ENCODE measurements around the gene MED7.

MED7 gene

DNA sequence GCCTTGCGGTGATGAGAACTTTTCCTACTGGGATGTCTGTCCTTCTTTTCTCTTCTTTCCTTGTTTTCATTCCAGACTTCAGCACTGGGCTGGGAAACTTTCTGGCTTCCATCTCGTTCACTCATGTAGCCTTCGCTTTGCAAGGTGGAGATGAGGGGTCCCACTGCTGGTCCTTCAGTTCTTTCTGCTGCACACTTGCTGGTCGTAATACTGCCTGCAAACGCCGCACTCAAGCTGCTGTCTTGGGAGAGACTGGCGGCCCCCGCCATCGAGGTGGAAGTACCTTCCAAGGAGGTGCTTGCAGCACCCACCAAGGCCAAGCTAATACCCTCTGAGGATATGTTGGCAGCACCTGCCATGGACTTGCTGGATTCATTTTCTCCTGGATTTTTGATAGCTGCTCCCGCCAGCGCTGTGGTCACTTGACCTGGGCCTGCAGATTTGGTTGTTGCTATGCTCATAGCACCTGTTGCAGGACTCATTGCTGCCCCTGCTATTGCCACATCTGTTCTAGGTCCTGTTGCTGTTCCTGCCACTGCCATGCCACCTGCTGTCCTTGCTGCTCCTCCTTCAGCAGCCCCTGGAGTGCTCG is 20.4 kb upstream of the MED7 start:
- DNase-seq (ENCODE audit: low spot score): no peak

DNA sequence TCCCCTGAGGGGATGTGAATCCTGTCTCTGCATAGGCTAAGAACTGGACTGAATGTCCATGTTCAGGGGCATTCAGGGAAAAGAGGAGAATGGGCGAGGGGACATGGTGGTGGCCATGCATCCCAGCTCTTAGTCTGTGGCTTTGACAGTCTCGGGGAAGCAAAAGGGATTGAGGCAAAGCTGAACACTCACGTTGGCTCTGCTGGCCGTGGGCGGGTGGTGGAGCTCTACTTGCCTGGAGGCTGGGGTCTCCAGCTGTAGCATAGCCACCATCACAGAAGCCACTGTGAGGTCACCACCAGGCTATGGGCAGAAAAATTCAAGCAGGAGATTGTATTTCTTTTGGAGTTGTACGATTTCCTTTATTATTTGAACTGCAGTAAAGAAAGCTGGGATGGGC is 19.3 kb upstream of the MED7 start:
- no peak for DNase-seq (ENCODE audit: low spot score)

DNA sequence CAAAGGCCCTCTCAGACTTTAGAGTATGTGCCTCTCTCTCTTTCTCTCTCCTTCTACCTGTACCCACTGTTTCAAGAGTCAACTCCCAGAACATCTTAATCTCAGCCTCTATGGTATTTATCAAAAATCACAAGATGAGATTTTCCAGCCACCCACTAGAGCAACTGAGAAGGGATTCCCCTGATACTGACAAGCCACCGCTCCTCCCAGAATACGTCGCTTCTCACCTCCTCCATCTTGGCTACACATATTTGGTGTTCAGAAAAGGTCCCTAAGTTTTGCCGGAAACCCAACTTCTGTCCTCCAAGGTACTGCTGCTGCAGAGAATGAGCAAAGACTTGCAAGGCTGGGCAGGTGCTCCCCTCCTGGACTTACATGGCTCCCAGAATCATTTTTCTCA is 17.3 kb upstream of the MED7 start:
- peak; percentile 72 for DNase-seq (ENCODE audit: low spot score)

- DNase-seq (ENCODE audit: low spot score): peak; percentile 94
These were observed 16.6 kb upstream of the MED7 start for GRCh38 chr5:157159209-157159751.

- DNase-seq (ENCODE audit: low spot score): peak; percentile 25
These were observed 14.7 kb upstream of the MED7 start for GRCh38 chr5:157157293-157157891.

DNA sequence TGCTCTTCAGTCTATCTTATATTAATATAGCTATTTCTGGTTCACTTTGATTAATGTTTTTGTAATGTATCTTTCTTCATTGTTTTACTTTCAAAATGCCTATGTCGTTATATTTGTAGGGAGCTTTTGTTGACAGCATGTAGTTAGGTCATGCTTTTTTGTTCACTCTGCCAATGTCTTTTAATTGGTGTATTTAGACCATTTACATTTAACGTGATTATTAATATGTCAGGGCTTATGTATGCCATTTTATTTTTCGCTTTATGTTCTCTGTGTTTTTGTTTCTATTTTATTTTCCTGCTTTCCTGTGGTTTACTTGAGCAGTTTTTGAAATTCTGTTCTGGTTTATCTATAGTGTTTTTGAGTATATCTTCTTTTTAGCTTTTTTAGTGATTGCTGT is 12.6 kb upstream of the MED7 start:
- no peak for DNase-seq (ENCODE audit: low spot score)

DNA sequence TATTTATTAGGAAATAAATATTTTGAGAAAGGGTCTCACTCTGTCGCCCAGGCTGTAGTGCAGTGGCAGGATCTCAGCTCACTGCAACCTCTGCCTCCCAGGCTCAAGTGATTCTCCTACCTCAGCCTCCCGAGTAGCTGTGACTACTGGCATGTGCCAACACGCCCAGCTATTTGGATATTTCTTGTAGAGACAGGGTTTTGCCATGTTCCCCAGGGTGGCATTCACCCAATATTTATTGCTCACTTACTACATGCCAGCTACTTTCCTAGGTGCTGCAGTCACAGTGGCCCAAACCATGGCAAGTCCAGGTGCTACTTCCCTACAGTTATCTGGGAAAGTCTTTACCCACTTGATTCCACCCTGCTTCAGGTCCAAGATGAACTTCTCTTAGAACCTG is 8.3 kb upstream of the MED7 start:
- no peak for DNase-seq (ENCODE audit: low spot score)

DNA sequence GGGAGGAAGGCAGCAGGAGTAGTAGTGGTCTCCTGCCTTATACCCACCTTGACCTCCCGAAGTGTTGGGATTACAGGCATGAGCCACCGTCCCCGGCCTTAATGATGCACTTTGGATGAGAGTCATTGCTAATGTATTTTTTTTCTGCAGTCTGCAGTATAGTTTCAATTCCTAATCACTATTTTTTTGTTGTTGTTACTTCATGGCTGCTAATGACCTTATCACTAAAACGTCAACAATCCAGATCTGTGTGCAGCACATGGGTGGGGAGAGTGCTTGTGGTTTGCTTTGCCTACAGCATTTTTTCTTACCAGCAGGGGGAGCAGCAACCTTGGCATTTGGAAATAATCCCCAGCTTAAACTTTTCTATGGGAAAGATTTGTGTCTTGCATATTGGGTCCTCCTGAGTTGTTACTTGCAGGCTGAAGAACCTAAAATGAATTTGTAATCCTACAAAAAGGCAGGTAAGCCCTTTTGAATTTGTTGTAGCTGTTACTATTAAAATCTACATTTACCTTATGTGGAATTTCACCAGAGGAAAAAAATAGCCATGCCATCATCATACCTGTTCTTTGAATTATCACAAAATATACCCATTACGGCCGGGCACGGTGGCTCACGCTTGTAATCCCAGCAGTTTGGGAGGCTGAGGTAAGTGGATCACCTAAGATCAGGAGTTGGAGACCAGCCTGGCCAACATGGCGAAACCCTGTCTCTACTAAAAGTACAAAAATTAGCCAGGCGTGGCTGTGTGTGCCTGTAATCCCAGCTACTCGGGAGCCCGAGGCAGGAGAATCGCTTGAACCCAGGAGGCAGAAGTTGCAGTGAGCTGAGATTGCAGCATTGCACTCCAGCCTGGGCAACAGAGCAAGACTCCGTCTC is 6.3 kb upstream of the MED7 start:
- DNase-seq (ENCODE audit: low spot score): peak; percentile 94

- peak; percentile 42 for DNase-seq (ENCODE audit: low spot score)
These were observed 684 bp upstream of the MED7 start for GRCh38 chr5:157143127-157143971.

- DNase-seq (ENCODE audit: low spot score): no peak
These were observed 5.0 kb downstream of the MED7 start for GRCh38 chr5:157137691-157138090.

DNA sequence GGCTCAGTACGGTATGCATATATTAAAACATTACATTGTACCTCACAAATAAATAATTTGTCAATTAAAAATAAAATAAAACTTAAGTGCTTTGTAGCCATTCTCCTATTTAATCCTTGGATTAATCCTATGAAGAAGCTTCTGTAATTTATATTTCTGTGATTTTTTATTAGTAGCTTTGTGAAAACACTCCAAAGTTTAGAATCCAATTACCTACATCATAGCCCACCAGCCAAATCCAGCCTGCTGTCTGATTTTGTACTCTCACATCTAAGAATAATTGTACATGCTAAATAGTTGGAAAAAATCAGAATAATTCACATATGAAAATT is 10.4 kb downstream of the MED7 start:
- DNase-seq (ENCODE audit: low spot score): no peak

DNA sequence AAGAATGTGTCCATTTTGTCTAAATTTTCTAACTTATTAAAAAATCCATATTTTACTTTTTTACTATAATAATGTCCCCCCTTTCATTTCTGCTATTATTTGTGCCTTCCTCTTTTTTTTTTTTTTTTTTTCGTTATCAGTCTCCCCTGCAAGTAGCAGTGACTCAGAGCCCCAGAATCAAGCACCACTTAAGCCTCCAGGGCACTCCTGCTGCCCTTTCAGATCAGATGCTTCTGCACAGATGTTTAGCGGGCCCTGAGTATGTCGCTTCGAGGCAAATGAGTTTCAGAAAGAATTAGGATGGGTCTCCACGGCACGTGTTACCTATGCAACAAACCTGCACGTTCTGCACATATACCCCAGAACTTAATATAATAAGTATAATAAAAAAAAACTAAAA is 11.7 kb downstream of the MED7 start:
- DNase-seq (ENCODE audit: low spot score): no peak

GRCh38 chr5:157121709-157122108 is 21.0 kb downstream of the MED7 start:
- DNase-seq (ENCODE audit: low spot score): no peak

DNA sequence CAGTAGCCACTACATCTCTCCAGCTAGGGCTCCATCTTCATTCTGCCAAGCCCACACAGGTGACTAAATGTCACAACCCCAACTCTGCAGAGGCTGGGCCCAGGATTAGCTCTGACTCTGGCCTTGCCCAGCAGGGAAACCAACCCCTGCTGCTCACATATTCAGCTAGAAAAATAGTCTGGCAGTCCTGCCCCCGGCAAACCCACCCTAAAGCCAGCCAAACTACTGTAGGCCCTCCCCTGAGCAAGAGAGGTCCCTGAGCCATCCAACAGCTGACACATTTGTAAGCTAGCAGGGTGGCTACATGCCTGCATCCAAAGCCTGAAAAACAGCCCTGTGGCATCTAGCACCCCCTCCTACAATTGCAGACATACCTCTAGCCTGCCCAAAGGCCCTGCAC is 22.6 kb downstream of the MED7 start:
- no peak for DNase-seq (ENCODE audit: low spot score)

DNA sequence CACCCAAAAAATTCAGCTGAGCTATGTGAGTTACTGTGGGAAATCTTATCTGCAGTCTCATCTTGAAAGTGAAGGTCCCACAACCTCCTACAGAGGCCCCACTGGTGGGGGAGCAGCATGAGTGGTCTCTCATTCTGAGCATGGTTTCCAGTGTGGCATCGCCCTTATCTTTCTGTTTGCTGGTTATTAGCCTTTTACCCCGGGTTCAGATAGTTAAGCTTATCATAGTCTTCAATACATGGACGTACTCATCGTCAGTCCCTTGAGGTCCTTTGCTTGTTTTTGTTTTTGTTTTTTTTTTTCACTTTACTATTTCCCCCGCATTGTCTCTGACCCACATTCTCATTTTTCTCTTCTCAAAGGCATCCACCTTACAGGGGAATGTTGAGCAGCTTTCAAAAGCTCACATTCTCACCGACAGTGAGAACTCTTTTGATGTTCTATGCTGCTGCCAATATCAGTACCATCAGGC is 26.1 kb downstream of the MED7 start:
- DNase-seq (ENCODE audit: low spot score): no peak

DNA sequence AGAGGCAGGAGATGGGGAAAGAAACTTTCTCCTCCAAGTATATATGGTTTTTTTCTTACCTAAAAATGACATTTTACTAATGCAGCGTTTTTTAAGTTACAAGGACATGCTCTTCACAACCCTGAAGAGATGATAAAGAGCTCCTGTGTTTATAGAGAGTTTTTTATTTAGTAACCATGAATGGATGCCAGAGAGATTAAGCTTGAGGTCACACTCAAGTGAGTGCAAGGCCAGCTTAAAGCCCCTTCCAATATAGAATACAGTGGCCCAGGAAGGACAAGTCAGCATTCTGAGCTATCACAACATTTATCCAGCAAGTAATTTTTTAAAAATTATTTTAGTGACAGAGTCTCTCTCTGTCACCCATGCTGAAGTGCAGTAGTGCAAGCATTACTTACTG is 27.2 kb downstream of the MED7 start:
- no peak for DNase-seq (ENCODE audit: low spot score)

DNA sequence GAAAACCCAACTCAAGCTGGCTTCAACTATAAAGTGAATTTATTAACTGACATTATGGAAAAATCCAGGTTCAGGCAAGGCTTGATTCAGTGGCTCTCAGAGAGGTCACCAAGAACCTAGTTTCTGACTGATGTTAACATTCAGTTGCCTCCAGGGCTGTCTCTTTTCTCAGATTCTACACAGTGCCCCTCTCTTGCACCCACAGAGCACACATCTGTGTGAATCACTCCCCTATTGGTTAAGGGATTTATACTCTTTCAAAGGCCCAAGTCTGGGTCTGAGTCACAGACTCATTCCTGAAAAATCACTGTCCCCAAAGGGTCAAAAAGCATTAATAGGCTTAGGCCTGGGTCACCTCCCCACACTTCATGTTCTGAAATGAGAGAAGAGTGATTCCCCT is 27.7 kb downstream of the MED7 start:
- DNase-seq (ENCODE audit: low spot score): no peak

DNA sequence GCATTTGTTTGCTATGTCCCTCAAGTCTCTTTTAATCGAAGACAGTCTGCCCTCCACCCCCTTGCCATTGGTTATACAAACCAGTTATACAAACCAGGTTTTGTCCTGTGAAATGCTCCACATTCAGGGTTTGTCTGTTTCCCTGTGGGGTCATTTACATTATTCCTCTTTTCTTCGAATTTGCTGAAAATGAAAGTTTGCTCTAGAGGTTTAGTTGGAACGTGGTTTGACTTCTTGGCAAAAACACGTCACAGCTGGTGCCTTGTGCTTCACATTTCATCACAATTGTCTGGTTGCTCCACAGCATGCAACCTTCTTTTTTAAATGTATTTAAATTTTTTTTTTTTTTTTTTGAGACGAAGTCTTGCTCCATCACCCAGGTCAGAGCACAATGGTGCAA is 29.7 kb downstream of the MED7 start:
- DNase-seq (ENCODE audit: low spot score): no peak

DNA sequence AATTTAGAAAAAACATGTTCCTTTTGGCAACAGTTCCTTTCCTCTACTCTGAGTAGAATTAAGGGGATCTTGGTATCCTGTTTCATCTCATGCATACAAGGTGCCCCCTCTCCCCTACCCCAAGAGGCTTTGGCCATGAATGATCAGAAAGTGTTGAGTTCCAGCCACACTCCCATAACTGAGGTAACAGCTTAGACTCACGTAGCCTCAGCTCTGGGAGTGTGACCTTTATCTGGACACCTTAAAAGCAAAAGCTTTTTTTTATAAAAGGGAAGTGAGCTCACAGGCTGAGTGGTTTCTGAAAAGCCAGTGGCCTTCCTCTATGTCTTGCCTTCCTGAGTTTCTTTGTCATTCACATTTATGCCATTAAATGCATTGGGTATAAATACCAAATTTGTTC is 32.9 kb downstream of the MED7 start:
- DNase-seq (ENCODE audit: low spot score): peak; percentile 50

DNA sequence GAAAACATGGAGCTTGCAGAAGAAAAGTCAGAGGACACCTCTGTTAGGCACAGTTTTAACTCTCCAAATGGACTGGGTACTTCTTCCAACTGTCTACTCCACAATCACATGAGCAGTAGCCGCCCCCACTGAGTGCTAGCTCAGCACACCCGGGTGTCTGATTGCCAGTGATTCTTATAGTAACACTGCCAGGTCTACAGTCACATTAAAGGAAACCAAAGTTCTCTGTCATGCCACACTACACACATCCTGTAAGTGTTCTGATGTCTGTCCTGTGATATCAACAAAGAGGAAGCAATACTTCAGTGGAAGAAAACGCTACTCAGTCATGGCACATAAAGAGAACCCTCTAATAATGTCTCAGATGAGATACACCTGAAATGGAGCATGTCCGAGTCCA is 33.7 kb downstream of the MED7 start, which contains the start of gene HAVCR2:
Gene HAVCR2, minus strand, starts transcription at position 69 of the 400 bp plus-strand sequence. Its CDS starts 61 bp downstream, at position 8.
- peak; percentile 58 for DNase-seq (ENCODE audit: low spot score)

- DNase-seq (ENCODE audit: low spot score): no peak
These were observed 35.2 kb downstream of the MED7 start for GRCh38 chr5:157107508-157107907.

Data from CD4-positive, alpha-beta T cell treated with Interleukin-2 at 100 ng/mL for 4 hours (primary cell).